Esophagus (tissue), 2 donors: ENCODE measurements around the gene PLA2G4A. TPM values are rescaled to one million over a fixed set of nuclear protein-coding genes. Genes with fewer than 3 reads are reported as not detected.
A peak's percentile ranks its signal among the peaks of the same experiment; 100 is the strongest.

Source experiments
- H3K27ac ChIP-seq, 2 donors: one replicate each; pipeline ENCODE4 v1.5.1; 2013; ENCODE audit warnings: low read depth in 2 of 2, mild to moderate bottlenecking in 2 of 2, inconsistent platforms in 1 of 2, low read length in 1 of 2, moderate library complexity in 1 of 2
- H3K27me3 ChIP-seq, 2 donors: one replicate each; pipeline ENCODE4 v1.6.1; 2013; ENCODE audit warnings: low read length in 2 of 2, control low read depth in 1 of 2, mild to moderate bottlenecking in 1 of 2; ENCODE audit not compliant: insufficient read depth in 2 of 2, control insufficient read depth in 1 of 2
- H3K36me3 ChIP-seq, 2 donors: one replicate each; pipeline ENCODE4 v1.6.1; 2013; ENCODE audit warnings: low read length in 1 of 2; ENCODE audit not compliant: control insufficient read depth in 2 of 2, insufficient read depth in 2 of 2
- H3K4me1 ChIP-seq, 2 donors: one replicate each; pipeline ENCODE4 v1.6.1; 2013; ENCODE audit warnings: low read length in 1 of 2; ENCODE audit not compliant: control insufficient read depth in 2 of 2, insufficient read depth in 2 of 2
- H3K4me3 ChIP-seq, 2 donors: one replicate each; pipeline ENCODE4 v1.5.1; 2013; ENCODE audit warnings: low read length in 2 of 2, mild to moderate bottlenecking in 2 of 2, low read depth in 1 of 2, moderate library complexity in 1 of 2
- H3K9me3 ChIP-seq, 2 donors: one replicate each; pipeline ENCODE4 v1.6.1; 2013; ENCODE audit warnings: mild to moderate bottlenecking in 2 of 2, low read depth in 1 of 2, low read length in 1 of 2, moderate library complexity in 1 of 2; ENCODE audit not compliant: control insufficient read depth in 2 of 2, insufficient read depth in 1 of 2
- WGBS, 2 donors: extraction: QIAGEN DNeasy Blood & Tissue Kit; methylation state at CpG; one replicate each; pipeline ENCODE4 v1.1.7; 2013; 5-methylcytosine and 5-hydroxymethylcytosine counted together
- polyA plus RNA-seq, 2 donors: library from polyadenylated mRNA; stranded (reverse); fragments of 200-250 nt; gene quantifications; one replicate each; pipeline ENCODE4 v1.2.3, GENCODE V29; 2013
- donor health status: healthy with polysubstance abuse.
- donor health status: Bipolar disorder and iron deficiency.

Gene PLA2G4A
- polyA plus RNA-seq, 2 donors: 3.1 to 6.3 TPM

- H3K27me3 ChIP-seq: no peaks in the 10 kb centered on the region
- no peaks in the 10 kb centered on the region for H3K4me1 ChIP-seq
- H3K4me3 ChIP-seq: no peak overlapping the region
- H3K36me3 ChIP-seq: no peaks in the 10 kb centered on the region
- no peak overlapping the region for H3K27ac ChIP-seq
- WGBS, 2 donors: 54 to 81% methylated on average over 1 of the region's 1 CpG
- no peaks in the 10 kb centered on the region for H3K9me3 ChIP-seq
These were observed 52.2 kb downstream of the PLA2G4A start for GRCh38 chr1:186880982-186881381.

DNA sequence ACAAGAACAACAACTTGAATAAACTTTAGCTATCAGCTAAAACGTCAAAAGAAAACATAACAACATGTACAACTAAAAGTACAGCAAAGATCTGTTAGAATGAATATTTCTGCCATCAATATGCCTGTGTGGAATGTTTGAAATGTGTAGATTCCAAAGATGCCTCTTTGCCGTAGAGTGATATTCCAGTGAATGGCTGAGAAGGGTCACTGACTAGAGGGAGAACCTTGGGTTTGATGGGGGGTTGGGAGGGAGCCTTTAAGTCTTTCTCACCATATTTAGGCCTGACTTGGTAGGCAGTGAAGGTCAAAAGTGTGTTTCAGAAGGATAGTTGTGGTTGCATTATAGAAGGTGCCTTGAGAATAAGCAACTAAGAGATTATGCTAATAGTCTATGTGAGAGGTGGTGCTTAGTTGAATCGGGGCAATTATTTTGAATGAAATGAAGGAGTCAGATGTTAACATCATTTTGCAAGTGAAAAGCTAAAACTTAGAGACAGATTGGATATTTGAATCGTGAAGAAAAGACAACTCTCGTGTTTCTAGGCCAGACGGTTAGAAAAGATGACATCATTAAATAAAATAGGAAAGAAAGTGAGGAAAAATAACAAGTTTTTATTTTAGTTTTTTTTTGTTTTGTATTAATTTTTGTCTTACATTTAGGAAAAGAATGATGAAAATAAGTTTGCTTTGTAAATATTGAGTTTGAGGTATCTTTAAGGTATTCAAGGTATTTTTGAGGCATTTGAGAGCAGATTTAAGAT is 53.8 kb downstream of the PLA2G4A start:
- Histone ChIP-seq H3K9me3 (no peaks in the 10 kb centered on the region), H3K27me3 (no peaks in the 10 kb centered on the region), H3K36me3 (no peaks in the 10 kb centered on the region), H3K4me3 (no peak overlapping the region), H3K27ac (no peak overlapping the region), H3K4me1 (no peaks in the 10 kb centered on the region)
- 82 to 90% methylated on average over 6 of the region's 6 CpGs for WGBS, 2 donors

- Histone ChIP-seq H3K27ac (no peak overlapping the region), H3K9me3 (no peaks in the 10 kb centered on the region), H3K27me3 (no peaks in the 10 kb centered on the region), H3K4me3 (no peak overlapping the region), H3K36me3 (no peaks in the 10 kb centered on the region), H3K4me1 (no peaks in the 10 kb centered on the region)
- WGBS, 2 donors: 52 to 56% methylated on average over 1 of the region's 1 CpG
These were observed 55.5 kb downstream of the PLA2G4A start for GRCh38 chr1:186884251-186884650.

DNA sequence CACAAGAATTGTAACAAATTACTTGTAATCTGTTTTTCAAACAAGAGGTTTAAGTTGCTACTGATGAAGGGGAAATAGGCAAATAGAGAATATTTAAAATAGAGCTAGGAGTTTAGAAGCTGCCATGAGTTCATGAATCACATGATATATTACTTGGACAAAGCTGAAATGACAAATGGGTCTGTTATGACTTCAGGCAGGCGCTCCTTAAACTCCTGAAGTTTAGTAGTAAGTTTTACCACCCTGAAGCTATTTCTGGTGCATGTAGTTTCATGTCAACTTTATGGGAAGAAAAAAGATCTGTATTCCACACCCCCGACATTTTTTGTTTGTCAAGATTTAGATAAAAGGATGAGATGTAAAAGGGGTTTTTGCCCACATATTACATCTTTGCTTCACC is 58.5 kb downstream of the PLA2G4A start:
- no peaks in the 10 kb centered on the region for H3K4me1 ChIP-seq
- no peak overlapping the region for H3K27ac ChIP-seq
- no peaks in the 10 kb centered on the region for H3K27me3 ChIP-seq
- no peaks in the 10 kb centered on the region for H3K9me3 ChIP-seq
- 36 to 40% methylated on average over 2 of the region's 2 CpGs for WGBS, 2 donors
- no peak overlapping the region for H3K4me3 ChIP-seq
- no peaks in the 10 kb centered on the region for H3K36me3 ChIP-seq

DNA sequence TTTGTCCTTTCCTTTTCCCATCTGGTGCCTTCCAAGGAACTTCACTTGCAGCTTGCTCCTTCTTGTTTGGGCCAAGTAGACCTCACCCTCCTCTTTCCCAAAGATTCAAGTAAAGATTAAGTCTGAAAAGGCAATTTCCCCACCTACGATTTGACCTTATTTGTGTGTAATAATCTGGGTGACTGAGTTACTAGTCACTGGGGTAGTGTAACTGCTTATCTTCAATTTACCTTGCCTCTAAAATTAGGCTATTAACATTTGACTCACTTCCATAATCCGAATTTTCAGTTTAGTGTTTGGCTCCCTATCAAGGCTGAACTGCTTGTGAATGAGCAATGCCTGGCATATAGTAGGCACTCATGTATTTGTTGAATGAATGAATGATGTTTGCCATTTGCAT is 59.6 kb downstream of the PLA2G4A start:
- no peaks in the 10 kb centered on the region for H3K4me1 ChIP-seq
- H3K27me3 ChIP-seq: no peaks in the 10 kb centered on the region
- no peak overlapping the region for H3K27ac ChIP-seq
- 49 to 52% methylated on average over 2 of the region's 2 CpGs for WGBS, 2 donors
- no peaks in the 10 kb centered on the region for H3K9me3 ChIP-seq
- H3K4me3 ChIP-seq: no peak overlapping the region
- no peaks in the 10 kb centered on the region for H3K36me3 ChIP-seq

GRCh38 chr1:186892936-186893335 is 64.2 kb downstream of the PLA2G4A start:
- Histone ChIP-seq H3K9me3 (no peaks in the 10 kb centered on the region), H3K27ac (no peak overlapping the region), H3K27me3 (no peaks in the 10 kb centered on the region), H3K4me3 (no peak overlapping the region), H3K36me3 (no peaks in the 10 kb centered on the region), H3K4me1 (no peaks in the 10 kb centered on the region)

- H3K36me3 ChIP-seq: no peaks in the 10 kb centered on the region
- no peak overlapping the region for H3K27ac ChIP-seq
- H3K27me3 ChIP-seq: no peaks in the 10 kb centered on the region
These were observed 65.7 kb downstream of the PLA2G4A start for GRCh38 chr1:186894415-186894814.

GRCh38 chr1:186896211-186896610 is 67.5 kb downstream of the PLA2G4A start:
- H3K36me3 ChIP-seq: no peaks in the 10 kb centered on the region
- H3K27me3 ChIP-seq: no peaks in the 10 kb centered on the region
- WGBS, 2 donors: 48 to 60% methylated on average over 1 of the region's 1 CpG
- H3K27ac ChIP-seq: no peak overlapping the region
- H3K4me1 ChIP-seq: no peaks in the 10 kb centered on the region
- no peaks in the 10 kb centered on the region for H3K9me3 ChIP-seq
- H3K4me3 ChIP-seq: no peak overlapping the region

More at GRCh38 chr1:186894415-186894814, 65.7 kb downstream of the PLA2G4A start:
- Histone ChIP-seq H3K4me1 (no peaks in the 10 kb centered on the region), H3K4me3 (no peak overlapping the region), H3K9me3 (no peaks in the 10 kb centered on the region)

GRCh38 chr1:186897008-186897407 is 68.3 kb downstream of the PLA2G4A start:
- WGBS, 2 donors: 29 to 42% methylated on average over 3 of the region's 3 CpGs
- no peaks in the 10 kb centered on the region for H3K4me1 ChIP-seq
- H3K27me3 ChIP-seq: no peaks in the 10 kb centered on the region
- H3K27ac ChIP-seq: peak overlapping the region; percentile 59 to 71
- H3K36me3 ChIP-seq: no peaks in the 10 kb centered on the region
- H3K4me3 ChIP-seq: no peak overlapping the region
- no peaks in the 10 kb centered on the region for H3K9me3 ChIP-seq

DNA sequence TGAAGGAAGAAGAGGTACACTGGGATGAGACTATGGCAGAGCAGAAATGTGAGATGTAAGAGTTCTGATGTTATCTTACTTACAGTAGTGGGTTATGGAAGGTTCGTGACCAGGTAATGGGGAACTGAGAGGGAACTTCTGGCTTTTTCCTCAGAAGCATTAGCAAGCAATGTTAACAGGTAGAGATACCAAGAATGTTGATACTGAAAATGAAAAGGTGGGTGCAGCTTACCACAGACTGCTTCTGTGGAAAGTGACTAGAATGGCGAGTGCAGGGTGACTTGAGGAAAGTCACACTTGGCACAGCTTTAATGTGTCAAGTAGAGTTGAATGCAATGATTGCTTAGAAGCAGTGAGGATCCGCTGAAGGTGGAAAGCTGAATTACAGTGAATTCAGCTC is 70.8 kb downstream of the PLA2G4A start:
- Histone ChIP-seq H3K27ac (no peak overlapping the region), H3K27me3 (no peaks in the 10 kb centered on the region), H3K36me3 (no peaks in the 10 kb centered on the region), H3K9me3 (no peaks in the 10 kb centered on the region), H3K4me1 (no peaks in the 10 kb centered on the region), H3K4me3 (no peak overlapping the region)
- 82 to 89% methylated on average over 3 of the region's 3 CpGs for WGBS, 2 donors
